ENCODE results near the gene RBMS3. TPM values are rescaled to one million over a fixed set of nuclear protein-coding genes. Genes with fewer than 3 reads are reported as not detected.

The RBMS3 gene
- total RNA-seq, 1 donor from 2014 or later: 65.1 TPM

DNA sequence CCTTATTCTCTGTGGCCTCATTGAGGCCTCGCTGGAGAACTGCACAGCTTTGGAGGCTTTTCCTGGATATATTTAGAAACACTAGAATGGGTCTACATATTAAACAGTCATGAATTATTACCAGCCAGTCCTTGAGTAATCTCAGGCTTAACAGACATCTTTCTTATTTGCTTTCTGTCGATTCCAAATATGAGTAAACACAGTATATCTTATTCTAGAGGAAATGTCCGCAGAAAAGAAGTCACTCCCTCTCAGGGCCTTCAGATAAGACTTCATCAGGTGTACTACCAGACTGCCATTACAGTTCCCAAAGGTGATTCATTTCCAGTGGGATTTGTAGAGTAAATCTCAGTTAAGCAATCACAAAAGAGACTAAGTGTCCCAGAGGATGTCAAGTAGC lies 310.7 kb downstream of the RBMS3 start:
- Mint-ChIP-seq H3K27ac (ENCODE audit: unreplicated experiment) (peak overlapping the region; percentile 63), H3K27me3 (ENCODE audit: unreplicated experiment) (no peaks in the 10 kb centered on the region), H3K4me1 (ENCODE audit: low read depth, unreplicated experiment) (peaks cover 12% of the 10 kb centered on the region)

DNA sequence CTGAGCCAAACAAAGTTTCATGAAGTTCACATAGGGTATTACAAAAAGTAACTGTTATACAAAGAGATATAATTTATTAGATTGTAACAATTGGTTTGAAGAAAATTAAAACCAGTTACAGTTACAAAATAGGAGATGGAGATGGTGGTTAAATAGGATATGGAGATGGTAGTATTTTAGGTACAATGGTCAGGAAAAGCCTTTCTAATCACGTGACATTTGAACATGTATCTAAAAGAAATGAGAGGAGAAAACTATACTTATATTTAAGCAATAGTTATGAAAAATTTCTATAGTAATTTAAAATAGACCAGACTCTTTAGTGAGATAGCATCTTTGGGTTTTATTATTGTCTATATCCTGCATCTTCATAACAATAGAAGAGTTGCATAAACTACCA lies 312.9 kb downstream of the RBMS3 start:
- Mint-ChIP-seq H3K9me3 (ENCODE audit: unreplicated experiment) (no peaks in the 10 kb centered on the region), H3K4me1 (ENCODE audit: low read depth, unreplicated experiment) (peaks cover 3% of the 10 kb centered on the region), H3K36me3 (ENCODE audit: unreplicated experiment) (no peaks in the 10 kb centered on the region), H3K4me3 (ENCODE audit: unreplicated experiment) (no peak overlapping the region), H3K27ac (ENCODE audit: unreplicated experiment) (no peak overlapping the region), H3K27me3 (ENCODE audit: unreplicated experiment) (no peaks in the 10 kb centered on the region)
- no peak for DNase-seq
- TF ChIP-seq, protein P1, sequence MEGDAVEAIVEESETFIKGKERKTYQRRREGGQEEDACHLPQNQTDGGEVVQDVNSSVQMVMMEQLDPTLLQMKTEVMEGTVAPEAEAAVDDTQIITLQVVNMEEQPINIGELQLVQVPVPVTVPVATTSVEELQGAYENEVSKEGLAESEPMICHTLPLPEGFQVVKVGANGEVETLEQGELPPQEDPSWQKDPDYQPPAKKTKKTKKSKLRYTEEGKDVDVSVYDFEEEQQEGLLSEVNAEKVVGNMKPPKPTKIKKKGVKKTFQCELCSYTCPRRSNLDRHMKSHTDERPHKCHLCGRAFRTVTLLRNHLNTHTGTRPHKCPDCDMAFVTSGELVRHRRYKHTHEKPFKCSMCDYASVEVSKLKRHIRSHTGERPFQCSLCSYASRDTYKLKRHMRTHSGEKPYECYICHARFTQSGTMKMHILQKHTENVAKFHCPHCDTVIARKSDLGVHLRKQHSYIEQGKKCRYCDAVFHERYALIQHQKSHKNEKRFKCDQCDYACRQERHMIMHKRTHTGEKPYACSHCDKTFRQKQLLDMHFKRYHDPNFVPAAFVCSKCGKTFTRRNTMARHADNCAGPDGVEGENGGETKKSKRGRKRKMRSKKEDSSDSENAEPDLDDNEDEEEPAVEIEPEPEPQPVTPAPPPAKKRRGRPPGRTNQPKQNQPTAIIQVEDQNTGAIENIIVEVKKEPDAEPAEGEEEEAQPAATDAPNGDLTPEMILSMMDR (IDR thresholded peaks at IDR 0.05; ENCODE audit: partially characterized antibody, unreplicated experiment): no peak

More for the DNA sequence above, 310.7 kb downstream of the RBMS3 start:
- TF ChIP-seq, protein P1 (IDR thresholded peaks at IDR 0.05; ENCODE audit: partially characterized antibody, unreplicated experiment): no peak
- no peak for DNase-seq
- H3K4me3 Mint-ChIP-seq (ENCODE audit: unreplicated experiment): no peak overlapping the region
- H3K36me3 Mint-ChIP-seq (ENCODE audit: unreplicated experiment): no peaks in the 10 kb centered on the region
- no peaks in the 10 kb centered on the region for H3K9me3 Mint-ChIP-seq (ENCODE audit: unreplicated experiment)

GRCh38 chr3:29594261-29594660 lies 313.4 kb downstream of the RBMS3 start:
- TF ChIP-seq, protein P1 (IDR thresholded peaks at IDR 0.05; ENCODE audit: partially characterized antibody, unreplicated experiment): no peak
- Mint-ChIP-seq H3K27me3 (ENCODE audit: unreplicated experiment) (no peaks in the 10 kb centered on the region), H3K36me3 (ENCODE audit: unreplicated experiment) (no peaks in the 10 kb centered on the region), H3K4me1 (ENCODE audit: low read depth, unreplicated experiment) (peaks cover 3% of the 10 kb centered on the region), H3K9me3 (ENCODE audit: unreplicated experiment) (no peaks in the 10 kb centered on the region), H3K4me3 (ENCODE audit: unreplicated experiment) (no peak overlapping the region), H3K27ac (ENCODE audit: unreplicated experiment) (no peak overlapping the region)
- no peak for DNase-seq

- Mint-ChIP-seq H3K9me3 (ENCODE audit: unreplicated experiment) (no peaks in the 10 kb centered on the region), H3K27me3 (ENCODE audit: unreplicated experiment) (no peaks in the 10 kb centered on the region), H3K27ac (ENCODE audit: unreplicated experiment) (no peak overlapping the region), H3K4me1 (ENCODE audit: low read depth, unreplicated experiment) (no peaks in the 10 kb centered on the region), H3K36me3 (ENCODE audit: unreplicated experiment) (no peaks in the 10 kb centered on the region), H3K4me3 (ENCODE audit: unreplicated experiment) (no peak overlapping the region)
- DNase-seq: no peak
- TF ChIP-seq, protein P1 (IDR thresholded peaks at IDR 0.05; ENCODE audit: partially characterized antibody, unreplicated experiment): no peak
These were observed 316.6 kb downstream of the RBMS3 start for GRCh38 chr3:29597376-29598008.

GRCh38 chr3:29601861-29602585 lies 321.2 kb downstream of the RBMS3 start:
- TF ChIP-seq, protein P1 (IDR thresholded peaks at IDR 0.05; ENCODE audit: partially characterized antibody, unreplicated experiment): no peak
- no peaks in the 10 kb centered on the region for H3K9me3 Mint-ChIP-seq (ENCODE audit: unreplicated experiment)
- no peak overlapping the region for H3K4me3 Mint-ChIP-seq (ENCODE audit: unreplicated experiment)
- H3K27me3 Mint-ChIP-seq (ENCODE audit: unreplicated experiment): no peaks in the 10 kb centered on the region
- no peak overlapping the region for H3K27ac Mint-ChIP-seq (ENCODE audit: unreplicated experiment)
- H3K36me3 Mint-ChIP-seq (ENCODE audit: unreplicated experiment): no peaks in the 10 kb centered on the region
- DNase-seq: no peak
- H3K4me1 Mint-ChIP-seq (ENCODE audit: low read depth, unreplicated experiment): no peaks in the 10 kb centered on the region
